ENCODE results near the gene DUSP8.
"Not testable (repeated sequence)": the region's sequence is repeated elsewhere in the genome, so short reads cannot be mapped to it uniquely, and the experiment has no call there.

DUSP8 gene

GRCh38 chr11:1513326-1514296 lies 58.5 kb downstream of the DUSP8 start:
- Mint-ChIP-seq H3K27me3 (no peaks in the 10 kb centered on the region), H3K36me3 (ENCODE audit: insufficient read depth) (peaks cover 23% of the 10 kb centered on the region), H3K4me3 (no peak overlapping the region), H3K9me3 (no peaks in the 10 kb centered on the region), H3K4me1 (ENCODE audit: low read depth in 2 of 2) (peaks cover 68 to 69% of the 10 kb centered on the region in 2 donors), H3K27ac (peak overlapping the region; percentile 72)
- ATAC-seq (replicated peaks) (no peak), DNase-seq (no peak)

GRCh38 chr11:1512531-1513258 lies 59.4 kb downstream of the DUSP8 start:
- not testable (repeated sequence) for H3K4me3 Mint-ChIP-seq; DNase-seq; ATAC-seq (replicated peaks); H3K9me3 Mint-ChIP-seq; H3K27me3 Mint-ChIP-seq
- Mint-ChIP-seq H3K27ac (peak overlapping the region; percentile 65 to 72), H3K36me3 (ENCODE audit: insufficient read depth) (peaks cover 24% of the 10 kb centered on the region), H3K4me1 (ENCODE audit: low read depth in 2 of 2) (peaks cover 69 to 70% of the 10 kb centered on the region in 2 donors)

GRCh38 chr11:1511937-1512496 lies 60.1 kb downstream of the DUSP8 start:
- peaks cover 66 to 69% of the 10 kb centered on the region in 2 donors for H3K4me1 Mint-ChIP-seq (ENCODE audit: low read depth in 2 of 2)
- H3K27ac Mint-ChIP-seq: peak overlapping the region; percentile 9 to 65
- H3K4me3 Mint-ChIP-seq: peak overlapping the region in 1 of 2 donors; percentile 33
- no peaks in the 10 kb centered on the region for H3K27me3 Mint-ChIP-seq
- peaks cover 21% of the 10 kb centered on the region for H3K36me3 Mint-ChIP-seq (ENCODE audit: insufficient read depth)
- ATAC-seq (replicated peaks) (no peak), DNase-seq (no peak)
- no peaks in the 10 kb centered on the region for H3K9me3 Mint-ChIP-seq

GRCh38 chr11:1510928-1511327 lies 61.1 kb downstream of the DUSP8 start:
- H3K4me3 Mint-ChIP-seq: no peak overlapping the region

GRCh38 chr11:1510351-1510750 lies 61.7 kb downstream of the DUSP8 start:
- ATAC-seq (replicated peaks); DNase-seq; H3K27ac Mint-ChIP-seq; H3K9me3 Mint-ChIP-seq; H3K4me3 Mint-ChIP-seq; H3K27me3 Mint-ChIP-seq: not testable (repeated sequence)
- Mint-ChIP-seq H3K4me1 (ENCODE audit: low read depth in 2 of 2) (peaks cover 62% of the 10 kb centered on the region in 2 donors), H3K36me3 (ENCODE audit: insufficient read depth) (peaks cover 20% of the 10 kb centered on the region)

More at GRCh38 chr11:1510928-1511327, 61.1 kb downstream of the DUSP8 start:
- no peaks in the 10 kb centered on the region for H3K9me3 Mint-ChIP-seq
- peak overlapping the region; percentile 9 to 65 for H3K27ac Mint-ChIP-seq
- ATAC-seq (replicated peaks) (no peak), DNase-seq (no peak)
- peaks cover 20% of the 10 kb centered on the region for H3K36me3 Mint-ChIP-seq (ENCODE audit: insufficient read depth)
- H3K27me3 Mint-ChIP-seq: no peaks in the 10 kb centered on the region
- H3K4me1 Mint-ChIP-seq (ENCODE audit: low read depth in 2 of 2): peaks cover 68% of the 10 kb centered on the region in 2 donors

GRCh38 chr11:1509626-1510255 lies 62.3 kb downstream of the DUSP8 start:
- Mint-ChIP-seq H3K27me3 (no peaks in the 10 kb centered on the region), H3K36me3 (ENCODE audit: insufficient read depth) (peaks cover 20% of the 10 kb centered on the region)

GRCh38 chr11:1508986-1509385 lies 63.1 kb downstream of the DUSP8 start:
- H3K27ac Mint-ChIP-seq: peak overlapping the region; percentile 52 to 72
- H3K36me3 Mint-ChIP-seq (ENCODE audit: insufficient read depth): peaks cover 20% of the 10 kb centered on the region
- no peaks in the 10 kb centered on the region for H3K27me3 Mint-ChIP-seq
- DNase-seq (no peak), ATAC-seq (replicated peaks) (no peak)
- no peaks in the 10 kb centered on the region for H3K9me3 Mint-ChIP-seq
- peak overlapping the region in 1 of 2 donors; percentile 32 for H3K4me3 Mint-ChIP-seq
- H3K4me1 Mint-ChIP-seq (ENCODE audit: low read depth in 2 of 2): peaks cover 58 to 61% of the 10 kb centered on the region in 2 donors

More at GRCh38 chr11:1509626-1510255, 62.3 kb downstream of the DUSP8 start:
- Mint-ChIP-seq H3K9me3 (no peaks in the 10 kb centered on the region), H3K4me3 (peak overlapping the region in 1 of 2 donors; percentile 32), H3K4me1 (ENCODE audit: low read depth in 2 of 2) (peaks cover 59 to 61% of the 10 kb centered on the region in 2 donors), H3K27ac (peak overlapping the region; percentile 38 to 72)
- no peak for DNase-seq
- ATAC-seq (replicated peaks): no peak

GRCh38 chr11:1508491-1508891 lies 63.6 kb downstream of the DUSP8 start:
- DNase-seq (no peak), ATAC-seq (replicated peaks) (no peak)
- Mint-ChIP-seq H3K4me1 (ENCODE audit: low read depth in 2 of 2) (peaks cover 60 to 63% of the 10 kb centered on the region in 2 donors), H3K9me3 (no peaks in the 10 kb centered on the region), H3K27ac (peak overlapping the region; percentile 52 to 72), H3K36me3 (ENCODE audit: insufficient read depth) (peaks cover 25% of the 10 kb centered on the region), H3K4me3 (no peak overlapping the region), H3K27me3 (no peaks in the 10 kb centered on the region)

- H3K4me1 Mint-ChIP-seq (ENCODE audit: low read depth in 2 of 2): peaks cover 58 to 59% of the 10 kb centered on the region in 2 donors
- DNase-seq (no peak), ATAC-seq (replicated peaks) (no peak)
- H3K36me3 Mint-ChIP-seq (ENCODE audit: insufficient read depth): peaks cover 25% of the 10 kb centered on the region
- H3K27me3 Mint-ChIP-seq: no peaks in the 10 kb centered on the region
- peak overlapping the region; percentile 52 to 72 for H3K27ac Mint-ChIP-seq
- no peaks in the 10 kb centered on the region for H3K9me3 Mint-ChIP-seq
- peak overlapping the region in 1 of 2 donors; percentile 20 for H3K4me3 Mint-ChIP-seq
Observed at GRCh38 chr11:1507381-1508140, 64.5 kb downstream of the DUSP8 start.

- Mint-ChIP-seq H3K27ac (peak overlapping the region; percentile 72 to 77), H3K4me3 (peak overlapping the region in 1 of 2 donors; percentile 39), H3K9me3 (no peaks in the 10 kb centered on the region), H3K36me3 (ENCODE audit: insufficient read depth) (peaks cover 25% of the 10 kb centered on the region), H3K4me1 (ENCODE audit: low read depth in 2 of 2) (peaks cover 53 to 55% of the 10 kb centered on the region in 2 donors), H3K27me3 (no peaks in the 10 kb centered on the region)
- DNase-seq (no peak), ATAC-seq (replicated peaks) (no peak)
Observed at GRCh38 chr11:1506981-1507380, 65.1 kb downstream of the DUSP8 start.

GRCh38 chr11:1505480-1505879 lies 66.6 kb downstream of the DUSP8 start:
- H3K27ac Mint-ChIP-seq: peak overlapping the region in 1 of 2 donors; percentile 72
- DNase-seq: no peak

GRCh38 chr11:1504581-1505290 lies 67.3 kb downstream of the DUSP8 start:
- H3K27ac Mint-ChIP-seq: peak overlapping the region in 1 of 2 donors; percentile 72

More at GRCh38 chr11:1505480-1505879, 66.6 kb downstream of the DUSP8 start:
- Mint-ChIP-seq H3K36me3 (ENCODE audit: insufficient read depth) (peaks cover 31% of the 10 kb centered on the region), H3K9me3 (no peaks in the 10 kb centered on the region), H3K4me1 (ENCODE audit: low read depth in 2 of 2) (peaks cover 51 to 54% of the 10 kb centered on the region in 2 donors), H3K4me3 (no peak overlapping the region), H3K27me3 (no peaks in the 10 kb centered on the region)
- no peak for ATAC-seq (replicated peaks)

More at GRCh38 chr11:1504581-1505290, 67.3 kb downstream of the DUSP8 start:
- Mint-ChIP-seq H3K36me3 (ENCODE audit: insufficient read depth) (peaks cover 31% of the 10 kb centered on the region), H3K27me3 (no peaks in the 10 kb centered on the region), H3K4me1 (ENCODE audit: low read depth in 2 of 2) (peaks cover 55% of the 10 kb centered on the region in 2 donors), H3K9me3 (no peaks in the 10 kb centered on the region), H3K4me3 (no peak overlapping the region)
- ATAC-seq (replicated peaks) (no peak), DNase-seq (no peak)

All from effector memory CD8-positive, alpha-beta T cell (primary cell).